Nephron progenitor cell (in vitro differentiated cells): ENCODE results near the gene WNT11.

Source experiments
- DNase-seq: peaks from one replicate; pipeline ENCODE4 v3.0.0; 2021
- H3K27ac Mint-ChIP-seq: 2 replicates; pipeline ENCODE4 v1.8.0; 2021; ENCODE audit warnings: mild to moderate bottlenecking, moderate library complexity, mixed read lengths
- H3K27me3 Mint-ChIP-seq: 2 replicates; pipeline ENCODE4 v1.8.0; 2021; ENCODE audit warnings: mild to moderate bottlenecking, low read depth, mixed read lengths; ENCODE audit not compliant: poor library complexity
- H3K36me3 Mint-ChIP-seq: 2 replicates; pipeline ENCODE4 v1.8.0; 2021; ENCODE audit warnings: low read depth, mixed read lengths
- H3K4me1 Mint-ChIP-seq: 2 replicates; pipeline ENCODE4 v1.8.0; 2021; ENCODE audit warnings: mixed read lengths
- H3K4me3 Mint-ChIP-seq: 2 replicates; pipeline ENCODE4 v1.8.0; 2021; ENCODE audit warnings: mild to moderate bottlenecking, moderate library complexity, mixed read lengths
- H3K9me3 Mint-ChIP-seq: 2 replicates; pipeline ENCODE4 v1.8.0; 2021; ENCODE audit warnings: mild to moderate bottlenecking, moderate library complexity, mixed read lengths
- CTCF ChIP-seq: fragments of 200-600 bp; sonication (generic); IDR thresholded peaks from 2 replicates; pipeline ENCODE4 v1.5.0; 2021; ENCODE audit warnings: antibody characterized with exemption

Gene WNT11

GRCh38 chr11:76205252-76206076 lies 838 bp downstream of the WNT11 start:
- Mint-ChIP-seq H3K4me1 (peaks cover 21% of the 10 kb centered on the region), H3K27me3 (peaks cover 91% of the 10 kb centered on the region), H3K4me3 (peak overlapping the region; percentile 76), H3K27ac (no peak overlapping the region), H3K9me3 (no peaks in the 10 kb centered on the region), H3K36me3 (no peaks in the 10 kb centered on the region)
- TF ChIP-seq CTCF, result no peak
- no peak for DNase-seq

GRCh38 chr11:76203937-76204336 lies 2.4 kb downstream of the WNT11 start:
- no peak overlapping the region for H3K4me3 Mint-ChIP-seq
- TF ChIP-seq CTCF, result no peak
- peaks cover 24% of the 10 kb centered on the region for H3K4me1 Mint-ChIP-seq
- peaks cover 82% of the 10 kb centered on the region for H3K27me3 Mint-ChIP-seq
- H3K36me3 Mint-ChIP-seq, result no peaks in the 10 kb centered on the region
- H3K27ac Mint-ChIP-seq, result no peak overlapping the region
- no peaks in the 10 kb centered on the region for H3K9me3 Mint-ChIP-seq
- no peak for DNase-seq

GRCh38 chr11:76203131-76203925 lies 3.0 kb downstream of the WNT11 start:
- no peaks in the 10 kb centered on the region for H3K9me3 Mint-ChIP-seq
- H3K4me3 Mint-ChIP-seq, result no peak overlapping the region
- no peak overlapping the region for H3K27ac Mint-ChIP-seq
- peaks cover 24% of the 10 kb centered on the region for H3K4me1 Mint-ChIP-seq
- no peak for DNase-seq
- H3K27me3 Mint-ChIP-seq, result peaks cover 80% of the 10 kb centered on the region
- TF ChIP-seq CTCF, result no peak
- no peaks in the 10 kb centered on the region for H3K36me3 Mint-ChIP-seq

- no peak for DNase-seq
- no peaks in the 10 kb centered on the region for H3K36me3 Mint-ChIP-seq
- H3K27ac Mint-ChIP-seq, result no peak overlapping the region
- no peaks in the 10 kb centered on the region for H3K9me3 Mint-ChIP-seq
- H3K4me1 Mint-ChIP-seq, result peaks cover 24% of the 10 kb centered on the region
- TF ChIP-seq CTCF, result no peak
- peaks cover 66% of the 10 kb centered on the region for H3K27me3 Mint-ChIP-seq
- H3K4me3 Mint-ChIP-seq, result no peak overlapping the region
Measured at GRCh38 chr11:76201672-76202412, 4.5 kb downstream of the WNT11 start.

- no peak overlapping the region for H3K4me3 Mint-ChIP-seq
- H3K9me3 Mint-ChIP-seq, result no peaks in the 10 kb centered on the region
- DNase-seq, result no peak
- no peak overlapping the region for H3K27ac Mint-ChIP-seq
- H3K27me3 Mint-ChIP-seq, result peaks cover 60% of the 10 kb centered on the region
- no peaks in the 10 kb centered on the region for H3K36me3 Mint-ChIP-seq
- TF ChIP-seq CTCF, result no peak
- H3K4me1 Mint-ChIP-seq, result peaks cover 23% of the 10 kb centered on the region
Measured at GRCh38 chr11:76201056-76201455, 5.2 kb downstream of the WNT11 start.
